HG03139 (cell line): Measurements from ENCODE around the gene LIN28A.
"Not testable (repeated sequence)": the region's sequence is repeated elsewhere in the genome, so short reads cannot be mapped to it uniquely, and the experiment has no call there.

Experiments used
- ATAC-seq: cut with Tn5 transposase; IDR thresholded peaks from one replicate; pipeline ENCODE4 v1.9.1; 2021; ENCODE audit not compliant: unreplicated experiment

The LIN28A gene, protein sequence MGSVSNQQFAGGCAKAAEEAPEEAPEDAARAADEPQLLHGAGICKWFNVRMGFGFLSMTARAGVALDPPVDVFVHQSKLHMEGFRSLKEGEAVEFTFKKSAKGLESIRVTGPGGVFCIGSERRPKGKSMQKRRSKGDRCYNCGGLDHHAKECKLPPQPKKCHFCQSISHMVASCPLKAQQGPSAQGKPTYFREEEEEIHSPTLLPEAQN

DNA sequence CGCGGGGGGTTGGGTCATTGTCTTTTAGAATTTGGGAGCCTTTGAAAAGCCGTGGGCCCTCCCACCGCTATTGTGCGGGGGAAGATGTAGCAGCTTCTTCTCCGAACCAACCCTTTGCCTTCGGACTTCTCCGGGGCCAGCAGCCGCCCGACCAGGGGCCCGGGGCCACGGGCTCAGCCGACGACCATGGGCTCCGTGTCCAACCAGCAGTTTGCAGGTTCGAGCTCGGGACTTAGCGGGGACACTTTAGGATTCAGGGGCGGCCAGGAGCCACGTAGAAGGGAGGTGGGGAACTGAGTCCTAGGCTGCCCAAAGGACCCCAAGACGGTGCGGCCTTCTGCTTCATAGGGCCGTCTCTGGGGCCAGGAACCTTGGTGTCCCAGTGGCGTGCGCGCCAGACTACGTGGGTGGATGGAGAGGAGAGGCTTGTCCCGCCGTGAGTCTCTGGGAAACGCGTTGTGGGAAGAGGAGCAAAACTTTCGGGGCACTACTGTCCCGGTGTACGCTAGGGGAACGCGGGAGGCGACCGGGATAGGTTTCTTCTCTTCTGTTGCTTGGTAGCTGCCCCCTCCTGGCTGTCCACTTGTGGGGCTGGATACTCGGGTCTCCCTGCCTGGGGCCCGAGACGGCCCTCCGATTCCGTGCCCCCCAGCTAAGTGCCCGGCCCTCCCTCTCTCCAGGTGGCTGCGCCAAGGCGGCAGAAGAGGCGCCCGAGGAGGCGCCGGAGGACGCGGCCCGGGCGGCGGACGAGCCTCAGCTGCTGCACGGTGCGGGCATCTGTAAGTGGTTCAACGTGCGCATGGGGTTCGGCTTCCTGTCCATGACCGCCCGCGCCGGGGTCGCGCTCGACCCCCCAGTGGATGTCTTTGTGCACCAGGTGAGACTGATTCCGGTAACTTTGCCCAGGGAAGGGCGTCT, at the start of gene LIN28A:
LIN28A (plus strand) TSS at position 112 of the 918 bp plus-strand sequence; CDS start at position 187, 75 bp downstream.
- no peak for ATAC-seq

DNA sequence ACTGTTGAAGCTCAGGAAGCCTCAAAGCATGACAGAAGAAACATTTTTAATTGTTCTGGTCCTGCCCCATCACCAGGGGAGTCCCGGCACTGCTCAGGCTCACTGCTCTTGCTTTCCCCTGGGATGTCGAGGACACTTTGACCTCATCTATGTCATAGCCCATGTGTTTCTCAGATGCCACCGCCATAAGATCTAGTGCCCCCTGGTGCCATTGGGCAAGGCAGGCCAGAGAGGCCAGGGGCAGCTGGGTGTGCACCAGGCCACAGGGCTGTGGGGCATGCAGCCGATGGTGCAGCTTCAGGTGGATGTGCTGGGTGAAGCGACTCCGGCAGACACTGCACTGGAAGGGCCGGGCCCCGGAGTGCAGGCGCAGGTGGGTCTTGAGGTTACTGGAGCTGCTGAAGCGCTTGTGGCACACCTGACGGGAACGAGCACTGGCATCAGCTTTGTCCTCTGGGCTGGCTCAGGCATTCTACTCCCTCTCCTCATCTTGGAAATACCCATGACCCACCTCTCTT, 49.0 kb upstream of the LIN28A start:
- no peak for ATAC-seq

DNA sequence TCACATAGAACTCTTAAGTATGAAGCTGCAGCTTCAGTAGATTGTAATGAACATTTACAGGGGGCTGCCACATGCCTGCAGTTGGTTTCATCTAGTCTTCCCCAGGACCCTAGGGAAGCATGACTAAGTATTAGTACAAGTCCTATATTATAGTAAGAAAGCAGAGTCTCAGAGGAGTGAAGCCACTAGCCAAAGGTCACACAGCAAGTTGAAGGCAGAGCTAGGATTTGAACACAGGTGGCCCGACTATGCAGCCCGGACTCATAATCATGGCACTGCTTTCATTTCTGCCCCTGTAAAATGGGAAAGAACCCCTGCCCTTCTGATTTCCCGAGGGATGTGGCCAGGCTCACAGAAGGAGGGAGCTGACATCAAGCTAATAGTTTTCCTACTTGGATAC, 48.3 kb upstream of the LIN28A start:
- no peak for ATAC-seq

DNA sequence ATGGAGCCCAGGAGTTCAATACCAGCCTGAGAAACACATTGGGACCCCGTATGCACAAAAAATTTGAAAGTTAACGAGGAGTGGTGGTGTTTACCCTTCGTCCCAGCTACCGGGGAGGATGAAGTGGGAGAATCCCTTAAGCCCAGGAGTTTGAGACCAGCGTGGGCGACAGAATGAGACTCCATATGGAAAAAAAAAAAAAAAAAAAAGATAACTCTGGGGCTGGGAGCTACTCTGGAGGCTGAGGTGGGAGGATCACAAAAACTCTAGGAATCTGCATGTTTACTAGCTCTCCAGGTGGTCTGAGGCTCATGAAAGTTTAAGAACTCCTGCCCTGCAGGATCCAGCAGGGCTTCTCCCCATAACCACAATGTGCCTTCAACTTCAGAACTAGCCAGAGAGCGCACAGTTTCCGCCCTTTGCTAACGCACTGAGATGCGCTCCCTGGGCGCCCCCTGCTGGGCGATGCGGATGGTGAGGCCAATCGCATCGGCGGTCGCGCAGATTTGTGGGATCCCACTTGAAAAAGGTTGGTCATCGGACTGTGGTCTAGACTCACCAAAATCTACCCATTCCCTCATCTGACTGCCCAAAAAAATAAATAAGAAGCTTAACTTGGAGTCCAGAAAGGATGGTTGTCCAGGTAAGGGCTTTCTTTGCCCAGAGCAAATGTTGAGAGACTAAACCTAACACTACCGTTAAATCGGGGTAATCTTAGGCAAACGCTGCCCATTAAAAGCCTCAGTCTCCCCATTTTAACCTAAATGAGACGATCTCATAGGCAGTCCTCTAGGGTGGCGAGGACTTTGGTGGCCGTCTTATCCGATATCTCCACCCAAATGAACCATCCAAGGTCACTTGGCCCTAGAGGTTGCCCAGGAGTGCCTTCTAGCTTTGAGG, 46.8 kb upstream of the LIN28A start:
- no peak for ATAC-seq

DNA sequence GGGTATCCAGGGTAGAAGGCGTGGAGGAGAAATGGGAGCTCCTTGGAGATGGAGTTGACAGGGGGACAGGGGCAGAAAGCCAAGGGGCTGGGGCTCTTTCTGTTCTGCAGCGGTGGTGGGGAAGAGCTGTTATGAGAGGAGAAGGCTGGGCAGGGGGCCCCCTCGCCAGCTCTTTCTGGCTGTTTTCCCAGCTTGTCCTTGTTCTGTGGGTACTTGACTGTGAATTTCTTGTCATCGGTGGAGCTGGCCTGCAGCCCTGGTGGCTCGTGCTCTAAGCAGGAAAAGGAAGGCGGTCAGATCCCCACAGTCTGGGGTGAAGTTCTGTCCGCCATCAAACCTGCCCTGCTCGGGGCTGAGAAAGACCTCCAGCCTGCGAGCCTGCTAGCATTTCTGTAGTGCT, 45.7 kb upstream of the LIN28A start:
- no peak for ATAC-seq

DNA sequence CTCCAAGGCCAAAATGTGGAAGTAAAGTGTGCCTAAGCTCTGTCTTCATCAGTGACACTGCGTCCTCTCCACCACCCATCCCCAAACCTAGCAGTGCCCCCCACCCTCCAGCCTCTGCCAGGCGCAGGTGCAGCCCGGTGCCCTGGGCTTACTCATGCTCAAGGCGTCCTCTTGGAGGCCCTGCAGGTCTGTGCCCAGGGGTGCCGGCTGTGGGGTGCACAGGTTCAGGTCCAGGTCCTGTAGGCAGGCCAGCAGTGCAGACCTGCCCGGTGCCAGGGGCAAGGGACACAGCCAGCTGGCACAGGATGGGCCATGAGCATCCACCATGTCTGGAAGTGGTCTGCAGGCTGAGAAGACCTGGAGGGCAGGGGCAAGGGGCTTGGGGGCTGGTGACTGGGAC, 43.2 kb upstream of the LIN28A start:
- ATAC-seq = no peak

DNA sequence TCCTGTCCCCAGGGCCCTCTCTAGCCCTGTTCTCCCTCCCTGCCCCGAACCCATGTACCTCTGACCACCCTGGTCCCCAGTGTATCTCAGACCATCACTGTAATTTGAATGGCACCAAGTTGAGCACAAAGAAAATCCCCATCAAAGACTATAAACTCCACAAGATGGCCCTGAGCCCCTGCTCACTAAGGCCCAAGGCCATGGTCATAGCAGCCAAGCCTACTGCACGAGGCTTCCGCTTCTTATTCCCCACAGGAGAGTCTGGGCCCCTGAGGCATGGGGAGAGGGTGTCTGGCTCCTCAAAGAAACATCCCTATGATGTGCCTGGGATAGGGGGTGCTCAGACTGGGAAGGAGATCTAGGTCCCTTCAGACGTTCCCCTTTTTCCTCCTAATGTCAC, 42.6 kb upstream of the LIN28A start:
- no peak for ATAC-seq

DNA sequence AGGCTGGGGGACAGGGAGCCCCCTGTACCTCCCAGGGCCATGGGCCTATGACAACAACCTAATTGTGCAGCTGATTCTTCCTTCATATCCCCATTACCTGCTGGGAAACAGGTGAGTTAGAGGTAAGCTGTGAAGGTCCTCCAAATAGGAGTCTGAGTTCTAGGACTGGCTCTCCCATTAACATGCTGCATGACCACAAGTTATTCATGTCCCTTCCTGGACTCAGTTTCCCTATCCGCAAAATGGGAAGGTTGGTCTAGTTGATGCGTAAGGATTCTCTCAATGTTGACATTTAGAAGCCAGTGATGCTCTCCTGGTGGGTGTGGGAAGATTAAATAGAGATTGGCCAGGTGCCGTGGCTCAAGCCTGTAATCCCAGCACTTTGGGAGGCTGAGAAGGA, 42.1 kb upstream of the LIN28A start:
- no peak for ATAC-seq

DNA sequence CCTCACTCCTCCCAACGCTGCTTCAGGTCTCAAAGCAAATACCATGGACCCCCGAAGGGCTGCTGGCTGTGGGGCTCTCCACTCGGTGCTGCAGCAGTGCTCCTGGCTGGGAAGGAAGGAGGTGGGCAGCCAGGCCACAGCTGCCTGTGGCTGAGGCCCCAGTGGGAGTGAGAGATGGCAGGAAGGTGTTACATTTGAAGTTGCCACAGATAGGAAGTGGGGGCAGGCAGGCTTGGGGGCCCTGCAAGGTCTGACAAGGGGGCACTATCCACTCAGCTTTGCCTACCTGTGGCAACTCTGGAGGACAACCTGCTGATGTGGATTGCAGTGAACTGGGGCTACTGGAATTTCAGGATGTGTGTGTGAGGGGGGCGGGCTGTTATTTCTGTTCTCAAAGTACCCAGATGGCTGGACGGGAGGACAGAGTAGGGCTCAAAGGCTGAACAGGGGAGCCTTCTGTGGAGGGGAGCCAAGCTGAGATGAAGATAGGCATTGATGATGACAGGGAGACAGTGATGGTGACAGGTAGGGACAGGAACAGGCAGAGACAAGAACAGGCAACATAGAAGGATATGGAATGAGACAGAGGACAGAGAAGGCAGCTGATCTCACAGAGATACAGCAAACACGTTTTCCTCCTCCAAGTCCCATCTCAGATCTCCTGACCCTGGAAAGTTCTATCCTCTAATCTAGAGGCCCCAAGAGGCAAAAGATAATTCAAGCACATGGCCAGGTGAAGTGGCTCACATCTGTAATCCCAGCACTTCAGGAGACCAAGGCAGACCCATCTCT, 39.8 kb upstream of the LIN28A start:
- ATAC-seq = no peak

DNA sequence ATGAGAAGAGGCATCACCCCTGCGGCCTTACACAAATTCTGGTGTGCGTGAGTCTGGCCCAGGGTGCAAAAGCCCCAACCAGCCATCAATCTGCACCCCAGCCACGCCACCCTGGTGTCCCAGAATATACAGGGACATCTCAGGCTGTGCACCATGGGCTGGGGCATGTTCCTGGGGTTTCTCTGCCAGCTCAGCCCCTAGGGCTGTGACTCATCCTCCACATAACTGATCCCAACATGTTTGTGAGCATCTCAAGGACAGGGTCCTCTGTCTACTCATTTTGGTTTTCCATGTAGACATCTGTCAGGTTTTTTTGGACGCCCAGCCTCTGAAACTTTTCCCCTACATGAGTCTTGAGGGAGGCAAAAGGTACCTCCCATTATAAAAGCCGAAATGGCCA, 38.6 kb upstream of the LIN28A start:
- no peak for ATAC-seq

DNA sequence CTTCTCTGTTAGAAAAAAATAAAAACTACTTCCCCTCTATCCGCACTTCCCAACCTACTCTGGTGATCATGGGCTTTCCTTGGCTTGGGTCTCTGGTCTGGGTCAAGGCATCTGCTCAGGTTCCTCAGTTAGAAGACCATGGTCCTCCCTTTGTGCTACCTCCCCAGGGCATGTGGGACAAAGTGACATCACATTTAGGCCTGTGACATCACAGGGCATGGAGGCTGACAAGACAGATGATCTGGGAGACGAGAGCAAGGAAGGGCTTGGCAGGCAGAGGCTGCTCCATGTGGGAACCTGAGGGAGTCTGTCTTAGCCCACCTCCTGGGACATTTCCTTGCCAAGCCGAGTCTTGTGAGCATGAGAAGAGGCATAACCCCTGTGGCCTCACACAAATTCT, 38.0 kb upstream of the LIN28A start, which contains the start of gene ZNF683:
ZNF683 (minus strand) TSS at position 140 of the 400 bp plus-strand sequence. CDS start 4,179 bp downstream, outside the sequence.
- not testable (repeated sequence) for ATAC-seq

DNA sequence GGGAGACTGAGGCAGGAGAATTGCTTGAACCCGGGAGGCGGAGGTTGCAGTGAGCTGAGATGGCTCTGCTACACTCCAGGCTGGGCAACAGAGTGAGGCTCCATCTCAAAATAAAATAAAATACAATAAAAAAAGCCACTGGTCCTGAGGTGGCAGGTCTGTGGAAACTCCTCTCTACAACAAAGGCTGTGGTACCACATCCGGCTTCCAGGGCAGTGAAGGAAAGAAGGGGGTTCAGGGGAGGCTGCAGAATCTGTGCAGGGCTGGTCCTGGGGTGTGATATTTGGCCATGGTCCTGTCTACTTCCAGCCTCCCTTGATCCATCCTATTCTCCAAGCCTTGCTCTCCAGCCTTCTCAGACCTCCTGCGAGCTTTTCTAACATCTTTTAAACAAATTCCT, 37.3 kb upstream of the LIN28A start:
- no peak for ATAC-seq

DNA sequence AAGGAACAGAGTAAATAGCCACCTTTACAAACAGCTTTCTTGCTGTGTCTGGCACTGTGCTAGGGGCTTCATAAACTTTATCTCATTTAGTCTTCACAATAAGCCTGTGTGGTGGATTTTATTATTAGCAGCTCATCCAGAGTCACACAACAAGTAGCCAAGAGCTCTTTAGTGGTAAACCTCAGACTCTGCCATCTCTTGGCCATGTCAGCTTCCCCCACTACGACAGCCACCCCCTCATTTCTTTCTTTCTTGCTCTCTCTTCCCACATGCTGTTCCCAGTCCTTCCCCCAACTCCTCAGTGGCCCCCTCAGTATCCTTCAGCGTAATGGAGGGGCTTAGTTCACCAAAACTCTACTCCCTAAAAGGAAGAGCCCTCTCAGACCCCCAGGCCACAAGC, 36.8 kb upstream of the LIN28A start:
- ATAC-seq = no peak

DNA sequence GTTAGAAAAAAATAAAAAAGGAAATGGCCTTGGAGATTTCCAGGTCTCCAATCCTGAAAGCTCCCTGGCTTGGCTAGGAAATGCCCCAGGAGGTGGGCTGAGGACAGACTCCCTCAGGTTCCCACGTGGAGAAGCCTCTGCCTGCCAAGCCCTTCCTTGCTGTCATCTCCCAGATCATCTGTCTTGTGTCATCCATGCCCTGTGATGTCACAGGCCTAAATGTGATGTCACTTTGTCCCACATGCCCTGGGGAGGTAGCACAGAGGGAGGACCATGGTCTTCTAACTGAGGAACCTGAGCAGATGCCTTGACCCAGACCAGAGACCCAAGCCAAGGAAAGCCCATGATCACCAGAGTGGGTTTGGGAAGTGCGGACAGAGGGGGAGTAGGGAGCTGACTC, 36.3 kb upstream of the LIN28A start:
- not testable (repeated sequence) for ATAC-seq

DNA sequence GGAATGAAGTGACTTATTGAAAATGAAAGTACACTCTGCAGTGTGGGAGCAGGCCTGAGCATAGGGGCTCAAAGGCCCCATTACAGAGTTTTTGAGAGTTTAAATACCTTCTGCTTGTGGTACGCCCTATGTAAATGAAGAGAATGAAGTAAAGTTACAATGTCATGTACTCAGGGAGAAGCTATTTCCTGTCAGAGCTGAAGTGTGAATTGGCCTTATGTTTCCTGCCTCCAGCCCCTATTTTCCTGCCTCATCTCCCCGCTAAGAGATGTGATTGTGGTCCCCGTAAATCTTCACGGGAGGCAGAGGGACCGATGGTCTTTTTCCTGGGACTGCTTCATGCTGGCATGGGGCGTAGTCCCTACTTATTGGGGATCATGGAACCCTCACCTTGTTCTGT, 35.5 kb upstream of the LIN28A start:
- ATAC-seq = no peak

DNA sequence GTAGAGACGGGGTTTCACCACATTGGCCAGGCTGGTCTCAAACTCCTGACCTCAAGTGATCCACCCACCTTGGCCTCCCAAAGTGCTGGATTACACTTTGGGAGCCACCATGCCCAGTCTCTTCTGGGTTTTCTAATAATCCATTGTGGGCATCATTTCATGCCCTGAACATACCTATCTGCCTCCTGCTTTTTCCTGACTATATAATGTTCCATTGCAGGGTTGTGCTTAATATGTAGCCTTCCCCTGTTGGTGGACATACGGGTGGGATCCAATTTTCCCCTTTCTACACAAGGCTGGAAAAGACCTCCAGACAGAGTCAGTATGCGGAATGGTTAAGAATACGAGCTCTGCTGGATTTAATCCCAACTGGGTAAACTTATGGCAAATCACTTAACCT, 34.6 kb upstream of the LIN28A start:
- no peak for ATAC-seq

DNA sequence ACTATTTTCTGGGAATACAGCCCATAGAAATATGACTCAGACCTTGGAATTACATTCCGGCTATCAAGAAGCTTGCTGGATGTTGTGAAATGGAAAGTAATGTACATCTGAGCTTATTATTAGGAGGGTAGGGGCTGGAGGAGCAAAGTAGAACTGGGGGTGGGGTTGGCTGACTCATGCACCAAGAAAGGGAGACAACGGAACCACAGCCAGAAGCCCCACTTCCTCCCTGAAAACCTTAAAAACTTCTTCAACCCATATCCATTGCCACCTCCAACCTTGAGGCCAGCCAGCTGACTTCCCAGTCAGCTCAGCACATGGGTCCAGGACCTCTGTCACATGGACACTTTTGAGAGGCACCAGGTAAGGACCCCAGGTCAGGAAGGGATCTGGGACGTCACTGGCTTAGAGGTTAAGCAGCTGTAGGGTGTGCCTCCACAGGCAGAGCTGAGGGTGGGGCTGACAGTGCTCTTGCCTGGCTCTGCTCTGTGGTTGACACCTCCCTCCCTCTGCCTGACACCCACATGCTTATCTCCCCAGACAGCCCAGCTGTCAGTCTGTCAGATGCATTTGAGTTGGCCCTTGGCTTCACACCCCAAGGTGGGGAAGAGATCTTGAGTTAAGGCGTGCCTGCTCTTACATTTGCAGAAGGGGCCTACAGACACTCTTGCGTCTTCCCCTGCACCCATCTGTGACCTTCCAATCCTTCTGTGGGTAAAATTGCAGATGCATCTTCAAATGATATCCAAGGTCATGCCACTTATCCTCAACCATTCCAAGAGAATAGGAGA, 32.3 kb upstream of the LIN28A start:
- ATAC-seq = peak; percentile 88

DNA sequence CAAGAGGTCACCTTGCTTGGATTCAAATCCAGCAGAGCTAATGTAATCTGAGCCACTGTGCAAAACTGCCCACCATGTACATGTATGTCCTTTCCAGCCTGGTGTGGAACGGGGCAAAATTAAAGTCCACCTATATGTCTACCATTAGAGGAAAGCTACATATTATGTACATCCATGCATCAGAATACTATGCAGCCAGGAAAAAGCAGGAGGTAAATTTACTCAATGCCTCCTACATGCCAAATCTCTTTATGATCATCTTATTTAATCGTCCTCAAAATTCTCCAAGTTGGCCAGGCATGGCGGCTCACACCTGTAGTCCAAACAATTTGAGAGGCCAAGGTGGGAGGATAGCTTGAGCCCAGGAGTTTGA, 31.8 kb upstream of the LIN28A start:
- no peak for ATAC-seq

DNA sequence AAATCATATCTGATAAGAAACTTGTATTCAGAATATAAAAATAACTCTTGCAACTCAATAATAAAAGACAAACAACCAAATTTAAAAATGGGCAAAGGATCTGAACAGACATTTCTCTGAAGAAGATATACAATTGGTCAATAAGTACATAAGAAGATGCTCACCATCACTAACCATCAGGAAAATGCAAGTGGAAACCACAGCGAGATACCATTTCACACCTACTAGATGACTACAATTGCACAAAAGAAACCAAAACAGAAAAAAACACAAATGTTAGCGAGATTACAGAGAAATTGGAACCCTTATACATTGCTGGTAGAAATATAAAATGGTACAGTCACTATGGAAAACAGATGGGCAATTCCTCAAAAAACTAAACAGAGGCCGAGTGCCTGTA, 26.5 kb upstream of the LIN28A start:
- no peak for ATAC-seq

DNA sequence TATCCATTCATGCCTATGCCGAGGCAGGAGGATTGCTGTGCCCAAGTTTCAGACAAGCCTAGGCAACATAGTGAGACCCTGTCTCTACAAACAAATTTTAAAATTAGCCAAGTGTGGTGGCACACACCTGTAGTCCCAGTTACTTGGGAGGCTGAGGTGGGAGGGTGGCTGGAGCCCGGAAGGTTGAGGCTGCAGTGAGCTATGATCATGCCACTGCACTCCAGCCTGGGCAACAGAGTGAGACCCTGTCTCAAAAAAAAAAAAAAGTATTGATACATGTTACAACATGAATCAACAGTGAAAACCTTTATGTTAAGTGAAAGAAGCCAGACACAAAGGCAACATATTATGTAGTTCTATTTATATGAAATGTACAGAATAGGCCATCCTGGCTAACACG, 25.6 kb upstream of the LIN28A start:
- not testable (repeated sequence) for ATAC-seq
